ENCODE measurements around the gene OR4S2.

The OR4S2 gene, protein sequence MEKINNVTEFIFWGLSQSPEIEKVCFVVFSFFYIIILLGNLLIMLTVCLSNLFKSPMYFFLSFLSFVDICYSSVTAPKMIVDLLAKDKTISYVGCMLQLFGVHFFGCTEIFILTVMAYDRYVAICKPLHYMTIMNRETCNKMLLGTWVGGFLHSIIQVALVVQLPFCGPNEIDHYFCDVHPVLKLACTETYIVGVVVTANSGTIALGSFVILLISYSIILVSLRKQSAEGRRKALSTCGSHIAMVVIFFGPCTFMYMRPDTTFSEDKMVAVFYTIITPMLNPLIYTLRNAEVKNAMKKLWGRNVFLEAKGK

DNA sequence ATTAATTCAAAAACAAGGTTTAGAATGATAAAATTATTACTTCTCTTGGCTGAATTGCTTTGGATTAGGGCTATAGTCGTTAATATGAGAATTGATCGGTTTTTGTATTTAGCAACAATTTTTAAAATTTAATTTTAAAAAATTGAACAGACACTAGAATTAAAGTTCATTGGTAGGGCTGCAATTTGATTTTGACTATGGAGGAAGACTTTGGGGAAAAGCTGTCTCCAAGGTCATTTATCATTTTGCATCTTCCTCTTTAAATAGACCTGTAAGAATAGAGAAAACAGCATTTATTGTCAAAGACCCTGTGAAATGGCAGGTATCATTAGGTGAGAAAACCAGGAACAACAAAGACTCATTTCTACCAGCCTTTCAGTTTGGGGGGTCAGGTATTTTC is at the start of gene OR4S2:
TSS of gene OR4S2 (plus strand) at position 301 of the 400 bp plus-strand sequence. CDS start 2,577 bp downstream, outside the sequence.
- no peak for DNase-seq (ENCODE audit: low read depth)

GRCh38 chr11:55607545-55607944 is 40.6 kb upstream of the OR4S2 start, which contains the start of gene OR4C11:
TSS of gene OR4C11 (minus strand) at chr11:55607645. CDS start at chr11:55604373, 3,272 bp downstream.
- DNase-seq (ENCODE audit: low read depth), result no peak

- no peak for DNase-seq (ENCODE audit: low read depth)
These were observed 23.6 kb upstream of the OR4S2 start for GRCh38 chr11:55624531-55624930.

GRCh38 chr11:55634813-55635212 is 13.3 kb upstream of the OR4S2 start, which contains the start of gene OR4P4:
TSS of gene OR4P4 (plus strand) at chr11:55635113.
- DNase-seq (ENCODE audit: low read depth), result no peak

- no peak for DNase-seq (ENCODE audit: low read depth)
These were observed 4.4 kb downstream of the OR4S2 start for GRCh38 chr11:55652560-55652959.

- no peak for DNase-seq (ENCODE audit: low read depth)
These were observed 7.0 kb downstream of the OR4S2 start for GRCh38 chr11:55655096-55655495.

- DNase-seq (ENCODE audit: low read depth), result no peak
These were observed 10.0 kb downstream of the OR4S2 start for GRCh38 chr11:55658031-55658573.

- DNase-seq (ENCODE audit: low read depth), result no peak
These were observed 10.5 kb downstream of the OR4S2 start for GRCh38 chr11:55658608-55659007.

- DNase-seq (ENCODE audit: low read depth), result no peak
These were observed 13.8 kb downstream of the OR4S2 start, which contains the start of gene OR4C6 for GRCh38 chr11:55661901-55662300. TSS of gene OR4C6 (plus strand) at chr11:55662201. CDS start at chr11:55665167, 2,966 bp downstream.

DNA sequence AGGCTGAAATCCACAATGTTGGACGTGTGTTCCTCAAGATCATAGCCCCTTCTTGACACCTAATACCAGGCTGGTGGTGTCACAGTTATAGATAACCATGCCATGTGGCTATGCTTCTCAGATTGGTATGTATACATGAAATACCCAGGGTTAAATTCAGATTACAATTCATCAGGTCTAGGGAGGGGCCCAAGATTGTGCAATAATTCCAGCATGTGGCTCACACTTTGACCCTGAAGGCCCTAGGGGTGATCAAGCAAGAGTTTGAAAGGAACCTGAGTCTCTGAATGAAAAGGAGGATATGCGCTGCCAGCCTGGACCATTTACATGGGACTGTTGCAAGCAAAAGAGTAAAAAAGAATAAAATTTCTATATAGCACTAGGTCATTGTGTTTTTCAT is 21.2 kb downstream of the OR4S2 start:
- no peak for DNase-seq (ENCODE audit: low read depth)

GRCh38 chr11:55673860-55674259 is 25.7 kb downstream of the OR4S2 start:
- no peak for DNase-seq (ENCODE audit: low read depth)

GRCh38 chr11:55697817-55698216 is 49.7 kb downstream of the OR4S2 start:
- DNase-seq (ENCODE audit: low read depth), result no peak

DNA sequence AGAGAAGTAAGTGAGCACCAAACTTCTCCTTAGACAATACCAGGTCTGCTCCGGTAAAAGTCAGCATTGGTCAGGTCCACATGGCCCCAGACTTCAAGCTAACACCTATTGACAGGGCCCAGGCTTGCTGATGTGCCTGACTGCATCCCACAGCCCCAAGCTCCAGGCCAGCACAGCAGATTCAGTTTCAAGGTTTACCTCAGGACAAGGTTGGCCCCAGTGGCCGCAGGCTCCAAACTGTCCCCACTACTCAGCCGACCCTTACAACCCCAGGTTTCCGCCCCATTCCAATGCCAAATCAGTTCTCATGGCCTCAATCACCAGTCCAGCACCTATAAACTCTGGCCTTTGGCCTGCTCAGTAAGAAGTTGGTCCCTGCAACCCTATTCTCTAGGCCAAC is 53.3 kb downstream of the OR4S2 start:
- DNase-seq (ENCODE audit: low read depth), result no peak

All from stimulated activated CD8-positive, alpha-beta memory T cell treated with anti-CD3 and anti-CD28 coated beads, Interleukin-15, amount 100 ng/mL, for 1 hour (primary cell).